Subcutaneous adipose tissue (tissue), 4 donors: Measurements from ENCODE around the gene NRP2. TPM values are rescaled to one million over a fixed set of nuclear protein-coding genes. Genes with fewer than 3 reads are reported as not detected.

Experiments
- total RNA-seq, 4 donors: library from RNA; depleted of rRNA; stranded (reverse); fragments of >200 nt; gene quantifications; one replicate each; pipeline ENCODE4 v1.1.0, GENCODE V29; 2016
- TF ChIP-seq, protein P1 (sequence below): fragments of 450-650 bp; IDR thresholded peaks from one replicate; pipeline ENCODE4 v1.5.1; 2016; ENCODE audit warnings: low read depth, mild to moderate bottlenecking, control low read depth, antibody characterized with exemption, moderate library complexity

NRP2 gene
- total RNA-seq, 4 donors from 2014 or later, result 29.2 to 70.9 (median 56.1) TPM

DNA sequence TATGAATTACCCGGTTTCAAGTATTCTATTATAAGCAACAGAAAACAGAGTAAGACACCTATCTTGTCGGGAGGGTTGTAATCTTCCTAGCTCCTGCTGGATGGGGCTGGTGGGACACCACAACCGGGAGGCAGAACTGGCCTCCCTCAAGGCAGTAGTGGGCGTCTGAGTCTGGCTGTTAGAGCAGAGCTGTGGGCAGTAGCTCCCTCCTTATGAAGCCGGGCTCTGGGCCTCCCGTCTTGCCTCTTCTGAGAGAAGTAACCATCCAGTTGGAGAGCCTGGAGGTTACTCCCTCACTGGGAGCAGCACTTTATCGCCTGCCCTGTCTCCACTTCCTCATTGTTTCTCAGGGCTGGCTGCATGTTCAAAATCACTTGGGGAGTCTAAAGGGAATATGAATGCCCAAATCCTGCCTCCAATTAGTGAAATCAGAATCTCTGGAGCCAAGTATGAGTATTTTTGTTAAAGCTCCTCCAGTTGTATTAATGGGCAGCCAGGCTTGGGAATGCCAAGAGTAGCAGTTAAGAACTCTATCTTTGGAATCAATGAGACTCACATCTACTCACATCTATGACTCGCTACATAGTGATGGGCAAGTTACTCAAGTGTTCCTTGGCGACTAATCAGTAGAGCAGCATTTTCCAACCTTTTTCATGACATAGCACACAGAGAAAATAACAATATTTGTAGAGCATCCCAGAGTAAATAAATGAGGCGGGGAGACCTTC, 27.3 kb upstream of the NRP2 start:
- TF ChIP-seq, protein P1, sequence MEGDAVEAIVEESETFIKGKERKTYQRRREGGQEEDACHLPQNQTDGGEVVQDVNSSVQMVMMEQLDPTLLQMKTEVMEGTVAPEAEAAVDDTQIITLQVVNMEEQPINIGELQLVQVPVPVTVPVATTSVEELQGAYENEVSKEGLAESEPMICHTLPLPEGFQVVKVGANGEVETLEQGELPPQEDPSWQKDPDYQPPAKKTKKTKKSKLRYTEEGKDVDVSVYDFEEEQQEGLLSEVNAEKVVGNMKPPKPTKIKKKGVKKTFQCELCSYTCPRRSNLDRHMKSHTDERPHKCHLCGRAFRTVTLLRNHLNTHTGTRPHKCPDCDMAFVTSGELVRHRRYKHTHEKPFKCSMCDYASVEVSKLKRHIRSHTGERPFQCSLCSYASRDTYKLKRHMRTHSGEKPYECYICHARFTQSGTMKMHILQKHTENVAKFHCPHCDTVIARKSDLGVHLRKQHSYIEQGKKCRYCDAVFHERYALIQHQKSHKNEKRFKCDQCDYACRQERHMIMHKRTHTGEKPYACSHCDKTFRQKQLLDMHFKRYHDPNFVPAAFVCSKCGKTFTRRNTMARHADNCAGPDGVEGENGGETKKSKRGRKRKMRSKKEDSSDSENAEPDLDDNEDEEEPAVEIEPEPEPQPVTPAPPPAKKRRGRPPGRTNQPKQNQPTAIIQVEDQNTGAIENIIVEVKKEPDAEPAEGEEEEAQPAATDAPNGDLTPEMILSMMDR, result no peak

DNA sequence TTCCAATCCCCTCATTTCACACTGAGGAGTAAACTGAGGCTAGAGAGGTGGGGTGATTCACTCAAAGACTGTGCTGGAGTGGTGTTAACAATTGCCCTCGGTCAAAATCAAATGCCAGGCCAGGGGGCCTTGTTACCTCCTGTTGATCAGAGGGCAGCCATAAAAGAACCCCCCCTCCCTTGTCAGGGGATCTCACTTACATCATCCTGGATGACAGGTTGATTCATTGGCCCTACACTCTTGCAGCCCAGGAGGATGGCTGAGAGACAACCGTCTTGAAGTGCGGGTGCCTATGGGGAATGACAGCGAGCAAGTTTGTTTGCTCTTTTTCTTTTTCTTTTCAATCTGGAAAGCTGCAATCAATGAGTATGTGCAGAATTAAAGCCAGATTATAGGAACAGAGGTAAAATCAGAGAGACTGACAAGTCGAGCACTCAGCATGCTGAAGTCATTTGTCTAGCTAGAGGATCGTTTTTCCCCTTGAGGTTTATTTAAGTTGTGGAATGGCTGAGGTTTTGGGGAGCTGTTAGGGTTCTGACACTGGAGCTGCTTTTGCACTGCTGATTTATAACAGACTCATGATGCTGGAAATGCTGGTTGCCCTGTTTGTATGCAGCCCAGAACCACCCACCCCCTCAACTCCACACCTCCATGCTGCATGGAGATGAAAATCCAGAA, 26.4 kb upstream of the NRP2 start:
- TF ChIP-seq, protein P1, result no peak

DNA sequence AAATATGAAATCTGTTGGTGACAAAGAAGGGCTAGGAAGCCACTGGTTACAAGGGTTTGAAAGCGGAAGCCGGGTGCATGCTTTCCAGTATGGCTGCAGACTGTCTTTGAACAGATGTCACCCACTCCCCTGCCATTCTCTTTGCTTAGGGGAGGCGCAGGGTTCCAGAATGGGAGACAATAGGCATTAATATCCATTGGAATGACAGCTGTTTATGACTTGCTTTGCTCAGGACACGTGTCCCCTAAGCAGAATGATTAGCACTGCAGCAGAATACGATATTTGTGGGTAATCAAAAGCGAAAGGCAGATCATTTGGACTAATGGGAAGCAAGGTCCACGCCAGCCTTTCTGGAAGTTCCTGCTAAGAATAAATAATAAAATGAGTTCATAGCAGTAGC, 25.8 kb upstream of the NRP2 start:
- TF ChIP-seq, protein P1, result no peak

DNA sequence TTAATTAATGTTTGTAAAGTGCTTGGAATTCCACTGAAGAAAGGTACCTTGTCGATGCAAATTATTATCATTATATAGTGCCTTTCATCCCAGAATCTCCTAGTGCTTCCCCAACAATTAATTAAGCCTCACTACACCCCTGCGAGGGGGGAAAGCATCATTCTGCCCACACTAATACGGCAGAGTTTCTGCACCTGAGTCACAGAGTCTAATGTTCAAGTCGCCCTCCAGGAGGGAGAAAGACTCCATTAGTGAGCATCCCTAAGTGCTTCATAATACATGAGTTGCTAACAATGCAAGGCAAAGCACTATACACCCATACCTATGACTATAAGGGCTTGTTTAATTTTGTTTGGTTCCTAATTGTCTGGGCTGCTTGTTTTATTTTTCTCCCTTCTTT, 25.4 kb upstream of the NRP2 start:
- TF ChIP-seq, protein P1, result no peak

DNA sequence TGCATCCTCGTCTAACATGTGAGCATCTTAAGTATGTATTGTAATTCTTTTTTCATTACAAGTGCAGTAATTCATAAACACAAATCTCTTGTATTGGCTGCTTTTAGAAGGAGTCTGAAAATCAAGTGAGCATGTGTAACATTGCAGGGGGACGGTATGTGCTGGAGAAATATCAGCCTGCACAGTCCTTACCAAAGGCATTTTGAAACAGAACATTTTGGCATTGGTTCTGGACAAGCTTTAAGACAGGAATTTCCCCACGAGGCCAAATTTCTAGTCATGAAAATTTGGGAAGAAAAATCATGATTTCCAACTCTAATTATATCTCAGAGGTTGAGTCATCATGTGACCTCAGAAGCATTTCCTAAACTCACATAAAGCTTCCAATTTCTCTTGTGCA, 24.7 kb upstream of the NRP2 start:
- TF ChIP-seq, protein P1, result no peak

DNA sequence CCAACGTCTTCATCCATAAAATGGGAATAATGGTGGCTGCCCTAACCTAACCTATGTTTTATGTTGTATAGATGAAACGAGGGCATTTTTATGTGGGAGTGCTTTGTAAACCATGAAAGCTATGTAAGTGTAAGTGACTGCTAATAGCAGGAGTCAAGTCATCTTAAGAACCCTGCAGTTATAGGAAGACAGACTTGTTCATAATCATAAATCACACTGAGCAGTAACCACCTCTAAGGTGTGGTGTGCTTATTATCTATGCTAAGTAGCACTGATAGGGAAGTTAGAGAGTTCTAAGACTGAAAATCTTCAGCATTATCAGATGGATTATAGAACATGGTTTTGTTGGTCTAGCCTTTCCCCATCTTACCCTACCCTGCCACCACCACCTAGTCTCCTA, 24.2 kb upstream of the NRP2 start:
- TF ChIP-seq, protein P1, result no peak

DNA sequence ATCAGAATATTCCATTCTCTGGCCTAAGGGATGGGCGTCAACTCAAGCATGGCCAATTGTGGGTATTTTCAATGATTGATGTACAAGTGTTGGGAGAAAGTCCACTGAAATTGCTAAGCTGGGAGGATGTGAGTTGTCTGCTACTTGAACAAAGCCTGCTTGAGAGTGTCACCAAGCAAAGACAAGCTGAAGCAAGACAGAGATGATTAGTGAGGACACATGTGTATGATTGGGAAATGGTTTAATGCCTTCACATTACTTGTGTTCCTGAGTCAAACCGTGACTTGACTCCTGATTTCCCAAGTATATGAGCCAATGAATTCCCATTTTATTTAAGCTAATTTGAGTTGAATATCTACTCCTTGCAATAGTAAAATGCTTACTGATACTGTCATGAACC, 23.7 kb upstream of the NRP2 start:
- TF ChIP-seq, protein P1, result no peak
